ENCODE measurements around the gene GPATCH8.

GPATCH8 gene

DNA sequence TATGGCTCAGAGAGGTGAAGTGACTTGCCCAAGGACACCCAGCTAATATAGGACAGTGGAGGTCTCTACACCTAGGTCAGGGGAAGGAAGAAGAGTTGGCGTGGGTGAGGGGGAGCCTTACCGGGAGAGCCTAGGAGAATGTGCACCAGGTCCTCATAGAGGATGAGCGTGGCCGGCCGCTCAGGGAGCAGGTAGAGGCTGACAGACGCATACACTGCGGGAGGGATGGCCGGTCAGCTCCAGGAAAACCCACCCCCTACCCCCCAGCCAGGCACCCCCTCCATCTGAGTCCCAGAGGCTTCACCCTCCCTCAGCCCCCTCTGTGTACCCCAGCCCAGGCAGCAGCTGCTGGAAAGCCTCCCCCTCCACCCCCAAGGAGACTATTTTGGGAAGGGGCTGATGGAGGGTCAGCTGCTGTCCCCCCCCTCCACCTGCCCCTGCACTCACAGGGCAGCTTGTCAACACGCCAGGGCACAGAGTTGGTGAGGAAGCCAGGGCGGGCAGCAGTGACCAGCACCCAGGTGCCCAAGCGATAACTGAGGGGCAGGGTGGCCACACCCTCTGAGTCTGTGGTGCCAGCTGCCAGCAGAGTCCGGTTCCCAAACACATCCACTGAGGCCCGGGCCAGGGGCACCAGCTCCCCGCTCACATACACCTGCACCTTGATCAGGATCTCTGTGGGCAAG is 143.6 kb downstream of the GPATCH8 start:
- H3K27ac ChIP-seq (ENCODE audit: extremely low read depth, low read depth, low read length): no peak overlapping the region
- POLR2A ChIA-PET: interaction anchor here (0.7 to 4.7 kb wide), 2 partner anchors 15 to 22 kb away, joined by 3 to 23 read pairs; partner anchors contain the start of gene GRN

DNA sequence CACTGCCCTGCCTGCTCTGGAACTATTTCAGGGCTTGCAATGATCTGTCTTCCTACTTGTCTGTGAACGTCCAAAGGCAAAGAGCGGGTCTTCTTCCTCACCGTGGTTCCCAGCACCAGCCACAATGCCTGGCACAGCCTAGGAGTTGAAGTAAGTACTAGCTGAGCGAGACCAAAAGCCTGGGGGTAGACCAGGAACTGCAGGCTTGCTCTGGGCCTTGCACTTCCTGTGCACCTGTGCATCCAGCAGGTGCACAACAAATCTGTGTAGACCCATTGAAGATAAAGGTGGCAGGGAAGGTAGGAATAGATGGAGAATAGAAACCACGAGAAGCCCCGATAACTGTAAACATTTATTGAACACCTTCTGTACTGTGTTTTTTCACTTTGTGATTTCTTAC is 144.2 kb downstream of the GPATCH8 start:
- peaks cover 21% of the 10 kb centered on the region for H3K4me1 ChIP-seq (ENCODE audit: control insufficient read depth, insufficient read depth, low read length)
- H3K9me3 ChIP-seq (ENCODE audit: control insufficient read depth, insufficient read depth, low read depth, low read length): no peaks in the 10 kb centered on the region
- H3K4me3 ChIP-seq (ENCODE audit: low read depth, low read length): no peak overlapping the region
- H3K36me3 ChIP-seq (ENCODE audit: control insufficient read depth in 2 of 2, insufficient read depth in 1 of 2, low read length in 2 of 2): peaks cover 0 to 23% of the 10 kb centered on the region in 2 experiments; a peak in 2 of 3 replicates
- no peak overlapping the region for H3K27ac ChIP-seq (ENCODE audit: extremely low read depth, low read depth, low read length)
- ChIA-PET CTCF (interaction anchor here (0.9 to 4.5 kb wide), 6 partner anchors 8 to 165 kb away, joined by 3 to 21 read pairs (median 5); partner anchors contain the start of gene GRN), POLR2A (interaction anchor here (0.7 to 1.0 kb wide), 2 partner anchors 22 to 141 kb away, joined by 3 read pairs; no protein-coding TSS in a partner anchor)
- TF ChIP-seq ZNF600 (tag by site-specific recombination; IDR thresholded peaks at IDR 0.05): no peak
- TF ChIP-seq RBAK (tag by site-specific recombination; IDR thresholded peaks at IDR 0.05): no peak
- no peak for TF ChIP-seq ZNF350 (tag by site-specific recombination; IDR thresholded peaks at IDR 0.05)
- TF ChIP-seq, protein P1, sequence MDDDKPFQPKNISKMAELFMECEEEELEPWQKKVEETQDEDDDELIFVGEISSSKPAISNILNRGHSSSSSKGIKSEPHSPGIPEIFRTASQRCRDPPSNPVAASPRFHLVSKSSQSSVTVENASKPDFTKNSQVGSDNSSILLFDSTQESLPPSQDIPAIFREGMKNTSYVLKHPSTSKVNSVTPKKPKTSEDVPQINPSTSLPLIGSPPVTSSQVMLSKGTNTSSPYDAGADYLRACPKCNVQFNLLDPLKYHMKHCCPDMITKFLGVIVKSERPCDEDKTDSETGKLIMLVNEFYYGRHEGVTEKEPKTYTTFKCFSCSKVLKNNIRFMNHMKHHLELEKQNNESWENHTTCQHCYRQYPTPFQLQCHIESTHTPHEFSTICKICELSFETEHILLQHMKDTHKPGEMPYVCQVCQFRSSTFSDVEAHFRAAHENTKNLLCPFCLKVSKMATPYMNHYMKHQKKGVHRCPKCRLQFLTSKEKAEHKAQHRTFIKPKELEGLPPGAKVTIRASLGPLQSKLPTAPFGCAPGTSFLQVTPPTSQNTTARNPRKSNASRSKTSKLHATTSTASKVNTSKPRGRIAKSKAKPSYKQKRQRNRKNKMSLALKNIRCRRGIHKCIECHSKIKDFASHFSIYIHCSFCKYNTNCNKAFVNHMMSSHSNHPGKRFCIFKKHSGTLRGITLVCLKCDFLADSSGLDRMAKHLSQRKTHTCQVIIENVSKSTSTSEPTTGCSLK (tag by site-specific recombination; IDR thresholded peaks at IDR 0.05): no peak
- TF ChIP-seq, protein P2, sequence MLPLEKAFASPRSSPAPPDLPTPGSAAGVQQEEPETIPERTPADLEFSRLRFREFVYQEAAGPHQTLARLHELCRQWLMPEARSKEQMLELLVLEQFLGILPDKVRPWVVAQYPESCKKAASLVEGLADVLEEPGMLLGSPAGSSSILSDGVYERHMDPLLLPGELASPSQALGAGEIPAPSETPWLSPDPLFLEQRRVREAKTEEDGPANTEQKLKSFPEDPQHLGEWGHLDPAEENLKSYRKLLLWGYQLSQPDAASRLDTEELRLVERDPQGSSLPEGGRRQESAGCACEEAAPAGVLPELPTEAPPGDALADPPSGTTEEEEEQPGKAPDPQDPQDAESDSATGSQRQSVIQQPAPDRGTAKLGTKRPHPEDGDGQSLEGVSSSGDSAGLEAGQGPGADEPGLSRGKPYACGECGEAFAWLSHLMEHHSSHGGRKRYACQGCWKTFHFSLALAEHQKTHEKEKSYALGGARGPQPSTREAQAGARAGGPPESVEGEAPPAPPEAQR (tag by site-specific recombination; IDR thresholded peaks at IDR 0.05): no peak
- TF ChIP-seq, protein P3, sequence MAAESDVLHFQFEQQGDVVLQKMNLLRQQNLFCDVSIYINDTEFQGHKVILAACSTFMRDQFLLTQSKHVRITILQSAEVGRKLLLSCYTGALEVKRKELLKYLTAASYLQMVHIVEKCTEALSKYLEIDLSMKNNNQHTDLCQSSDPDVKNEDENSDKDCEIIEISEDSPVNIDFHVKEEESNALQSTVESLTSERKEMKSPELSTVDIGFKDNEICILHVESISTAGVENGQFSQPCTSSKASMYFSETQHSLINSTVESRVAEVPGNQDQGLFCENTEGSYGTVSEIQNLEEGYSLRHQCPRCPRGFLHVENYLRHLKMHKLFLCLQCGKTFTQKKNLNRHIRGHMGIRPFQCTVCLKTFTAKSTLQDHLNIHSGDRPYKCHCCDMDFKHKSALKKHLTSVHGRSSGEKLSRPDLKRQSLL (tag by site-specific recombination; IDR thresholded peaks at IDR 0.05): no peak
- no peak for TF ChIP-seq ZNF223 (tag by site-specific recombination; IDR thresholded peaks at IDR 0.05)
- no peak for TF ChIP-seq ZNF354C (tag by site-specific recombination; IDR thresholded peaks at IDR 0.05; ENCODE audit: borderline replicate concordance, low read depth)
- no peak for TF ChIP-seq ZNF629 (tag by site-specific recombination; IDR thresholded peaks at IDR 0.05)

More for the DNA sequence above, 143.6 kb downstream of the GPATCH8 start:
- no peak overlapping the region for H3K4me3 ChIP-seq (ENCODE audit: low read depth, low read length)
- CTCF ChIA-PET: interaction anchor here (0.9 to 4.5 kb wide), 5 partner anchors 9 to 313 kb away, joined by 3 to 21 read pairs (median 8); partner anchors contain the start of gene GRN
- peaks cover 21% of the 10 kb centered on the region for H3K4me1 ChIP-seq (ENCODE audit: control insufficient read depth, insufficient read depth, low read length)
- peaks cover 0 to 23% of the 10 kb centered on the region in 2 experiments; a peak in 2 of 3 replicates for H3K36me3 ChIP-seq (ENCODE audit: control insufficient read depth in 2 of 2, insufficient read depth in 1 of 2, low read length in 2 of 2)
- no peaks in the 10 kb centered on the region for H3K9me3 ChIP-seq (ENCODE audit: control insufficient read depth, insufficient read depth, low read depth, low read length)
- TF ChIP-seq ZNF629 (tag by site-specific recombination; IDR thresholded peaks at IDR 0.05) (no peak), BCL11B (tag by site-specific recombination; IDR thresholded peaks at IDR 0.05; ENCODE audit: low read depth) (no peak), ZNF302 (tag by site-specific recombination; IDR thresholded peaks at IDR 0.05; ENCODE audit: low read depth) (no peak), ZNF600 (tag by site-specific recombination; IDR thresholded peaks at IDR 0.05) (no peak), MZF1 (tag by site-specific recombination; IDR thresholded peaks at IDR 0.05; ENCODE audit: borderline replicate concordance) (no peak), ZNF354C (tag by site-specific recombination; IDR thresholded peaks at IDR 0.05; ENCODE audit: borderline replicate concordance, low read depth) (no peak), ZNF529 (tag by site-specific recombination; IDR thresholded peaks at IDR 0.05; ENCODE audit: insufficient replicate concordance) (no peak), ZNF514 (tag by site-specific recombination; IDR thresholded peaks at IDR 0.05) (no peak)
- TF ChIP-seq, protein P4, sequence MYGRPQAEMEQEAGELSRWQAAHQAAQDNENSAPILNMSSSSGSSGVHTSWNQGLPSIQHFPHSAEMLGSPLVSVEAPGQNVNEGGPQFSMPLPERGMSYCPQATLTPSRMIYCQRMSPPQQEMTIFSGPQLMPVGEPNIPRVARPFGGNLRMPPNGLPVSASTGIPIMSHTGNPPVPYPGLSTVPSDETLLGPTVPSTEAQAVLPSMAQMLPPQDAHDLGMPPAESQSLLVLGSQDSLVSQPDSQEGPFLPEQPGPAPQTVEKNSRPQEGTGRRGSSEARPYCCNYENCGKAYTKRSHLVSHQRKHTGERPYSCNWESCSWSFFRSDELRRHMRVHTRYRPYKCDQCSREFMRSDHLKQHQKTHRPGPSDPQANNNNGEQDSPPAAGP (tag by site-specific recombination; IDR thresholded peaks at IDR 0.05): no peak
- TF ChIP-seq, protein P5, sequence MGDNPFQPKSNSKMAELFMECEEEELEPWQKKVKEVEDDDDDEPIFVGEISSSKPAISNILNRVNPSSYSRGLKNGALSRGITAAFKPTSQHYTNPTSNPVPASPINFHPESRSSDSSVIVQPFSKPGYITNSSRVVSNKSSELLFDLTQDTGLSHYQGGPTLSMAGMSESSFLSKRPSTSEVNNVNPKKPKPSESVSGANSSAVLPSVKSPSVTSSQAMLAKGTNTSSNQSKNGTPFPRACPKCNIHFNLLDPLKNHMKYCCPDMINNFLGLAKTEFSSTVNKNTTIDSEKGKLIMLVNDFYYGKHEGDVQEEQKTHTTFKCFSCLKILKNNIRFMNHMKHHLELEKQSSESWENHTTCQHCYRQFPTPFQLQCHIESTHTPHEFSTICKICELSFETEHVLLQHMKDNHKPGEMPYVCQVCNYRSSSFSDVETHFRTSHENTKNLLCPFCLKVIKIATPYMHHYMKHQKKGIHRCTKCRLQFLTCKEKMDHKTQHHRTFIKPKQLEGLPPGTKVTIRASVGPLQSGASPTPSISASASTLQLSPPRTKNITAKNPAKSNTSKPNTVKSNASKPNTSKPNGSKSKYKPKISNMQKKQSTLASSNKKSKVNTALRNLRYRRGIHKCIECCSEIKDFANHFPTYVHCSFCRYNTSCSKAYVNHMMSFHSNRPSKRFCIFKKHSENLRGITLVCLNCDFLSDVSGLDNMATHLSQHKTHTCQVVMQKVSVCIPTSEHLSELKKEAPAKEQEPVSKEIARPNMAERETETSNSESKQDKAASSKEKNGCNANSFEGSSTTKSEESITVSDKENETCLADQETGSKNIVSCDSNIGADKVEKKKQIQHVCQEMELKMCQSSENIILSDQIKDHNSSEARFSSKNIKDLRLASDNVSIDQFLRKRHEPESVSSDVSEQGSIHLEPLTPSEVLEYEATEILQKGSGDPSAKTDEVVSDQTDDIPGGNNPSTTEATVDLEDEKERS (tag by site-specific recombination; IDR thresholded peaks at IDR 0.05): no peak
- TF ChIP-seq, protein P6, sequence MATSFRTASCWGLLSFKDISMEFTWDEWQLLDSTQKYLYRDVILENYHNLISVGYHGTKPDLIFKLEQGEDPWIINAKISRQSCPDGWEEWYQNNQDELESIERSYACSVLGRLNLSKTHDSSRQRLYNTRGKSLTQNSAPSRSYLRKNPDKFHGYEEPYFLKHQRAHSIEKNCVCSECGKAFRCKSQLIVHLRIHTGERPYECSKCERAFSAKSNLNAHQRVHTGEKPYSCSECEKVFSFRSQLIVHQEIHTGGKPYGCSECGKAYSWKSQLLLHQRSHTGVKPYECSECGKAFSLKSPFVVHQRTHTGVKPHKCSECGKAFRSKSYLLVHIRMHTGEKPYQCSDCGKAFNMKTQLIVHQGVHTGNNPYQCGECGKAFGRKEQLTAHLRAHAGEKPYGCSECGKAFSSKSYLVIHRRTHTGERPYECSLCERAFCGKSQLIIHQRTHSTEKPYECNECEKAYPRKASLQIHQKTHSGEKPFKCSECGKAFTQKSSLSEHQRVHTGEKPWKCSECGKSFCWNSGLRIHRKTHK (tag by site-specific recombination; IDR thresholded peaks at IDR 0.05): no peak
